ENCODE results near the gene COPB1.

COPB1 gene

DNA sequence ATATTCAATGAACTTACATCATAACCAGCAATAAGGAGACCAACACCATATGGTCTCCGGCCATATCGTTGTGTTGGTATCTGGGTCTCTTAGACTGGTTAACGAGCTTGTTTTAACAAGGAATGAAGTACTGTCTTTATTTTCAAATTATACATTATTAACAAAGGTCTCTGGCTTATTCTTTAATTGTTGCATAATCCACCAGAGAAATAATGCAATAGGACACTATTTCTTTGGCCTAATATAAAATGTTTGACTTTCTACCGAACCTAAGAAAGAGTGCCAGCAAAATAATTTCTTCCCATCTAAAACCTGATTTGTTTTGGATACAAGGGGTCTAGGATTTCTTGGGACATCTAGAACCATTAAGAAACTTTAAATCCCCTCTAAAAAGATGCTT lies 14.2 kb upstream of the COPB1 start:
- no peak for DNase-seq (ENCODE audit: low spot score)

DNA sequence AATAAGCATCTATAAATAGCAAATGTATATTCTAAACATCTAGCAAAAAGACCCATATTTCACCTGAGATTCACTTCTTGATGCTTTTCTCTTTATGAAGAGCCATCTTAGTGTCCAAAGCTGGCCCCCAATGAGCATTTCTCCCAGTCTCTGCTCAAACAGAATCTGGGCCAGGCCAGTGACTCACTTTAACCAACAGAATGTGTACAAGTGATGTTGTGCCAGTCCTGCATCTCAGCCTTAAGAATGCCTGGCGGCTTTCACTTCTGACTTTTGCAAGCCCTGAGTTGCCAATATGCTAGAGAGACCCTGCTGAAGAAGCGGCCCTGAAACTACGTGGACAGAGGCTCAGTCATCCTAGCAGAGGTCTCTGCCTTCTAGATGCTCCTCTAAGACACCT lies 6.9 kb upstream of the COPB1 start:
- no peak for DNase-seq (ENCODE audit: low spot score)

DNA sequence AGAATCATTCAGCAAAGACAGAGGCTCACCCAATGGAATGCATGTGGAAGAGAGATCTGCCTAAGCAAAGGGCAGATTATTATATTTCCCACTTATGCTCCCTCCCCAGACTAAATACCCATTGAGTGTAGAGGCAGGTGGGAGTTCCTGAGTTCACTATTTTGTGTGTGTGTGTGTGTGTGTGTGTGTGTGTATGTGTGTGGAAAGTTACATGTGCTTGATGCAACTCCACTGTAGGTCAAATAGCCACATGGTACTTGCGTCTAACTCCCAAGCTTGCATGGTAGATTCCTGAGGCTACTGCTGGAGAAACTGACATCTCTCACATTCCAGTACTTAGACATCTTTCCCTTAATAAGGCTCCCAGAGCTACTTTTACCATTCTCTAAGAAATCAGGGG lies 3.4 kb upstream of the COPB1 start:
- no peak for DNase-seq (ENCODE audit: low spot score)

DNA sequence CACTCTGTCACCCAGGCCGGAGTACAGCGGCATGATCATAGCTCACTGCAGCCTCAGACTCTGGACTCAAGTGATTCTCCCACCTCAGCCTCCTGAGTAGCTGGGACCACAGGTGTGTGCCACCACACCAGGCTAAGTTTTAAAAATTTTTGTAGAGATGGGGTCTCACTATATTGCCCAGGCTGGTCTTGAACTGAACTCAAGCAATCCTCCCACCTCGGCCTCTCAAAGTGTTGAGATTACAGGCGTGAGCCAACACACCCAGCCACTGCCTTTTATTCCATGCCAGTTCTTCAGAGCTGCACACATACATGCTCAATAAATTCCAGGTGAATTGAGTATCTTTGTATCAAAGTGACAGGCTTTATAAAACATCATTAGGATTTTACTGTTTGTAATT lies 2.4 kb upstream of the COPB1 start:
- no peak for DNase-seq (ENCODE audit: low spot score)

DNA sequence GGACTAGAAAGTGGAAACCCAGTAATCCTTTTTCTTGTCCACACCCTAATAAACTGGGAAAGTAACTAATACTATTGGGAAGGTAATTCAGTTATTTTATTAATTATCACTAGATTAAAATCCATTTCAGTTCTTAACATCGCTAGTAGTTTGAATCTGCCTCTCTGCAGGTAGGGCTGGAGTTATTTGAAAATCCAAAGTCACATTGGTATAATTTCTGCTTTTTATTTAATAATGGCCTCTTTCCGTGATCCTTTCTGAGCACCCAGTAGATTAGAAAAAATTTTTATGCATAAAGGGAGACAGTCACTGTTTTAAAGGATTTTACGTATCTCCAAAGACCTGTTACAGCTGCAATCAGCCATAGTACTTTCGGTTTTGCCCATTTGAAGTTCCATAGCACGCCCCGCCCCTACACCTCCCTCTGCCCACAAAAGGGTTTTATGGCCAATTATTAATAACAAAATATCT lies 605 bp upstream of the COPB1 start:
- peak; percentile 51 for DNase-seq (ENCODE audit: low spot score)

DNA sequence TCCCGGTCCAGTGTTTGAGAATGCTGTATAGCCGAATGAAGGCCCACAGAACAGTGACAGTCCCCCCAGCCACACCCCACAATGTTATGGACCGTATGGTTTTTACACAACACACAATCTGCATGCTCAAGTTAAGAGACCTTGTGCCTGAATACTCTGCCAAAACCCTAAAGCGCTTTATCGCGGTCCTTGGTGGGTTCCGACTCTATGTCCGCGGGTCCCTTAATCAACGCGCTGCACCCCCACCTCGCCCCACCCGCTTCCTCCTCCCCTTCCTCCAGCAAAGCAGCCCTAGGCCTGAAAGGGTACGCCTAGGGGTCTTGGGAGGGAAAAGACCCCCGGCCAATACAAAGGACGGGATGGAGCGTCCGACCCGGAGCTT lies 442 bp downstream of the COPB1 start:
- peak; percentile 41 for DNase-seq (ENCODE audit: low spot score)

DNA sequence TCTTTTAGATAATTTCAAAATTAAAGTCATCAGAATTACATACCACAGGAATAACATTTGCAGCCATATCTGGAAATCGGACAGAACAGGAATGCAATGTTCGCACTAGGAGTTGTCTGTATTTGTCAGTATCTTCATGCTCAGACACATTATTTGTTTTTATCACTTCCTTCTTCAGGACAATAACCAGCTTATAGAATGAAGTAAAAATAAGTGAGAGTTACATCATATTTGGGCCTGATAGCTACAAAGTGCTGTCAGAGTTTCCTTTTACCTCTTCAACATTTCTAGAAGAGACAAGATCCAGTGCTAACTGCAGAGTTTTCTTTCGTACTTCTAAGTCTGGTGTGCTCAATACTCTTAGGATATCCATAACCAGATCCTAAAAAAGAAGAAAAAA lies 18.9 kb downstream of the COPB1 start:
- DNase-seq (ENCODE audit: low spot score) = no peak

DNA sequence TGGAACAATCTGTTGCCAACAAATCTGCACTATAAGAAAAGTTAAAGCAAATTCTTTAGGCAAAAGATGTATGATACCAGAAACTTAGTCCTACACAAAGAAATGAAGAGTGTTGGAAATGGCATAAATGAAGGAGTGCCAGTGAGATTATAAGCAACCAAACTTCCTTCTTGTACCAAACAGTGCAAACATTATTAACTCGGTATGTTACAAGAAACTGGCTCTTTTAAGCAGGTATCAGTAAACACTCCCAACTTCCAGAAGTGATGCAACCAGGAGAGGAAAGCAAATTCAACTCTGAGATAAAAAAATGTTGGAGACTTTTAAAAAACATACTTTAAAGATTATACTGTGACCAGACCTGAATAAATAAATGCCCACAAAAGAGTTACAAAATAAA lies 28.5 kb downstream of the COPB1 start:
- DNase-seq (ENCODE audit: low spot score) = no peak

DNA sequence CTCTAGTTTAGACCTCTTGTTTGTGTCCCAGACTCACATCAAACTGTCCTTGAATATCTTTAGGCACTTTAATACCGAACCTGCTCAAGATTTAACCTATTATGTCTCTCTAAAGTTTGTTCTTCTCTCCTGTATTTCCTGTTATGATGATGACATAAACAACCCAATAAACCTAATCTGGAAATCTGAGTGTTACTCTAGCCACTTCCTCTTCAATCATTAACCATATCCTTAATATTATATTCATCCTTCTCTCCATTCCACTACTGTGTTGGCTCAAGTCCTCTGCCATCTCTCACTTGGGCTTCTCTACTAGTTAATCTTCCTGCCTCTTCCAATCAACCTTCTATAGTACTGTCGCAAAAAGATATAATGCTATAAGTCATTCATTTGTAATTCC lies 36.0 kb downstream of the COPB1 start:
- DNase-seq (ENCODE audit: low spot score) = no peak

DNA sequence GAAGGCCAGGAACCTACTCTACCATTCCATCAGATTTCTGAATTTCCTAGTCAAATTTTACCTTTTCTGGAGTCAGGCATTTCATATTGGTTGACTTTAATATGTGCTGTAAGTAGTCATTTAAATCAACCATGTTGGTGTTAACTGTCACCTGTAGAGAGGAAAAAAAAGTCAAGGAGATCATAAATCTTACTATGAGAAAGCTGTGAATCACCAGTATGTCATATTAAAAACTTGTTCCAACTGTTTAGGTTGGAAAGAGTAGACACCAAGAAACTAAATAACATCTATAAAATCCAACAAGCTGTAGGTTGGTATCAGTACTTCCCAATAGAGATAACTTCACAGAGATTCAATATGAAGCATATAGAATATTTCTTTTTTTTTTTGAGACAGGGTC lies 39.5 kb downstream of the COPB1 start:
- no peak for DNase-seq (ENCODE audit: low spot score)

DNA sequence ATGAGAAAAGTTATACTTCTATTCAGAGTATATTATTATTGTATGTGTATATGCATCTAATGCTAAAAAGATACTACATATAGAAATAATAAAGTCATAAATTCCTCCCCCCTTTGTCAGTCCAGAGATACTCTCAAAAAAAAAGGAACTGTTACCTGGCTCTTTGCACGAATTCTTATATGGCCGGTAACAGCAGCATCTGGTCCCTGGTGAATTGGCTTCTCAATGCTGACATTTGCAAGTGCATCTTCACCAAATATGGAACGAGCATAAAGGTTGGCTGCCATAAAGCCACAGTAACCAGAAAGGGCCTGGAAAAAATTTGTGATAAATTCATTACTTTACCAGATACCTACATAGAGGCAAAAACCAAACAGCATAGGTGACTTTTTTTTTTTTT lies 41.2 kb downstream of the COPB1 start:
- no peak for DNase-seq (ENCODE audit: low spot score)

DNA sequence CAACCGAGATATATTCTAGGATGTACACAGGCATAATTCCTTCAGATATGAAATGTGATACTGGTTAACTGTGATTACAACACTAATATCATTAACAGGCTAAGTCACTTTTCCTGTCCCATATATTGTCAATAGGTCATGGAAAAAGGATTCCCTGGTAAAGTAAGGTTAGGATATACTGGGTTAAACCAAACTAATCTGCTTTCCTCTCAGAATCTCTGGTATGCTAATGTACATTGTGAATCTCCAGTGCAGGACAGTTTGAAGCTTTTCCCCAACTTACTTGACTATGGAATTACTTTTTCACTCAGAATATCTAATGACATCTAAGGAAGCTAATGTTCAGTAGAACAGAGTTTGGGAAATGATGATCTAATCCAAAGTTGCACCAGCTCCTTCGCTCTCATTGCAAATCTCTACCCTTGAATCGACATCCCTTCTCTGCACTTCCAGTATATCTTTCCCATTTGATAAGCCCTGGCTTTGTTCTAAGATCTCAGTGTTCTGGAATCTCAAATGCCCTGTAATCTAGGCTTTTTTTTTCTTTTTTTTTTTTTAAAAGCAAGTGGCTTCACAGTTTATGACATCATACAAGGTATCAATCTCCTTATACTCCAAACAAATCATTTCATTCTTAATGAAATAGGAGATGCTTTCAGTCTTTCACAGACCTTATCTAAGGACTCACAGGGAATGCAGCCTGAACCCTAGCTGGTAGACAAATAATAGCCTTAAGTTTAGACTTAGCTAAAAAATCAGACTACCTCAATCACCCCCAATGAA lies 43.8 kb downstream of the COPB1 start:
- no peak for DNase-seq (ENCODE audit: low spot score)

DNA sequence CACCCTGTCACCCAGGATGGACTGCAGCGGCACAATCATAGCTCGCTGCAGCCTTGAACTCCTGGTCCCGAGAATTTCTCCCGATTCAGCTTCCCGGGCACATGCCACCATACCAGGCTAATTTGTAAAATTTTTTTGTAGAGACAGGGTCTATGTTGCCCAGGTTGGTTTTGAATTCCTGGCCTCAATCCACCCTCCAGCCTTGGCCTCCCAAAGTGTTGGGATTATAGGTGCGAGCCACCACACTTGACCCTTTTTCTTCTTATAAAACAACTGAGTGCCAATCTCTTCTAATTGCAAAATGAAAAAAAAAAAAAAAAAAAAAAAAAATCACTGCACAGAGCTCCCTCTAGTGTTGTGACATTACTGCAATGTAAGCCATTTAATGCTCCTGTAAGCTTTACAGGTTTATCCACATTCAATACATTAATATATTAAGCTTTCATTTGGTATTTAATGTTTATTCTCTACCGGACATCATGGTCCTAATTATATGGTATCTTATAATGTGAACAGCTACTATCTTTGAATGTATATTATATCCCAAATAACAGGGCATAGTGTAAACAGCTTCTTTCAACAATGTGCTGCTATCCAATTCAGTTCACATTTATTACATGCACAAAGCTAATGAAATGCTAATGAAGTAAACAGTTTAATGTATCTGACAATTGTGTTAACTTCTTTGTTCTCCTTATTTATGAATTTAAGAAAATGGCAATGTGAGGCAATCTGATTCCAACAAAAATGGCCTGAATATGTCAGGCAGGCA lies 44.6 kb downstream of the COPB1 start:
- DNase-seq (ENCODE audit: low spot score) = peak; percentile 30

DNA sequence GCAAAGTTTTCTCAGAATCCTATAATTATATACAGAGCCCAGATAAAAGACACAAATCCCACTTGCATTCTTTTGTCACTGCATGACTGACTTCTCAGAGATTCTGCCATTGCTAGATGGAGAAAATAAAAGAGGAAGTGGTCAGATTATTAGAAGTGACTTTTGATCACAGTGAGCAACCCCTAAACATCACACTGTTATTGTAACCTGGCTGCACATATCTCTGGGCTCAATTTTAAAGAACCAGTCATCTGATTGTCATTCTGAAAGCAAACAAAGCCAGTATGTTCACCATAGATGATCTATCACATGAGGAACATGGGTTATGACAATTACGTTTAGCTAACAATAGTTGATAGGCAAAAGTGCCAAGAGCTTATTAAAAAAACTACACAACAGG lies 47.8 kb downstream of the COPB1 start:
- DNase-seq (ENCODE audit: low spot score) = peak; percentile 37

DNA sequence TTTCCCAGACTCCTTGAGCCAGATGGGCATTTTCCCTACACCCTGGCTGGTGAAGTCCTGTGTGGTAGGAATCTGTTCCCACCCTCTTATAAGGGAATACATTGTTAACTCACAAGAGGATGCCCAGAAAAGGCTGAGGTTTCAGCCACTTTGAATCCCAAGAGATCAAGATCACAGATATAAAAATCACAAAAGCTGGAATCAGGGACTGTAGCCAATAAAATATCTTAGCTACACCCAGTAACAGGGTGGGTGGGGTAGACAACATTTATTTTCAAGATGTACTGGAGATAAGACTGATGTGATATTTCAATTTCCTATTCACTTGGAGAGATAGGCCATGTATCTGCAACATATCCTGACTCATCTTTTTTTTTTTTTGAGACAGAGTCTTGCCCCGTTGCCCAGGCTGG lies 50.3 kb downstream of the COPB1 start:
- DNase-seq (ENCODE audit: low spot score) = no peak

DNA sequence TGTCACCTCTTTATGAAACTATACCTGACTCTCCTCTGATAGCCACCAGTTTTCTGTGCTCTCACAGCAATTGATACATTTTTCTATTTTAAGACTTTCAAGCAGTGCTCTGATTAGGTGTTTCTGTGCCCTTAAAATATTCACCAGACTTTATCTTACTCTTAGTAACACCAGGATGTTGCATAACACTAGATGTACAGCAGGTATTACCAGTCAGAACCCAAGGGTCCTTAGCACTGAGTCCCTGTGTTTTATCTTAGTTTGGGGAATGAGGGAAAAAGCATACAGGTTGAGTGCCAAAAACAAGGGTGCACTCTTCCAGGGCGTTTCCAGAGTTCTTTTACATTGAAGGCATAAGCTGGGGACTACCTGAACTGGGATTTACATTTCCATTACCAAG lies 51.4 kb downstream of the COPB1 start:
- no peak for DNase-seq (ENCODE audit: low spot score)

DNA sequence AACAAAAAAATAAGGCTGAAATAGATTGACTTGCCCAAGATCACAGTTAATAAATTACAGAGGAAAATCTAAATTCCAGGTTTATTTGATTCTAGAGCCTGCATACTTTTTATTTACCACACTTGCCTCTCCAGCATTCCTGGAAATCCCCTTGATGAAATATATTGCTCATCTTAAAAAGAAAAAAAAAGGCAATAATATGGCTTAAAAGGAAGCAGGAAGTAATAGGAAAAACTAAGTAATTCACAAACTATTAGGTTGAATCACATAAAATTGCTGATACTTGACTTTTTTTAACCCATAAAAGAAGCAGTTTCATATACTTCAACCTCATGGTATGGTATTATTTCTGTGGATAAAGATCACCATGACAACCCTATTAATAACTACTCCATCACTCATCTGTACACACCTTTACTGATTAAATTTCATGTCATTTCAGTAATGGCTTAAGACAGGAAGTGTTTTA lies 52.9 kb downstream of the COPB1 start:
- DNase-seq (ENCODE audit: low spot score) = peak; percentile 9

DNA sequence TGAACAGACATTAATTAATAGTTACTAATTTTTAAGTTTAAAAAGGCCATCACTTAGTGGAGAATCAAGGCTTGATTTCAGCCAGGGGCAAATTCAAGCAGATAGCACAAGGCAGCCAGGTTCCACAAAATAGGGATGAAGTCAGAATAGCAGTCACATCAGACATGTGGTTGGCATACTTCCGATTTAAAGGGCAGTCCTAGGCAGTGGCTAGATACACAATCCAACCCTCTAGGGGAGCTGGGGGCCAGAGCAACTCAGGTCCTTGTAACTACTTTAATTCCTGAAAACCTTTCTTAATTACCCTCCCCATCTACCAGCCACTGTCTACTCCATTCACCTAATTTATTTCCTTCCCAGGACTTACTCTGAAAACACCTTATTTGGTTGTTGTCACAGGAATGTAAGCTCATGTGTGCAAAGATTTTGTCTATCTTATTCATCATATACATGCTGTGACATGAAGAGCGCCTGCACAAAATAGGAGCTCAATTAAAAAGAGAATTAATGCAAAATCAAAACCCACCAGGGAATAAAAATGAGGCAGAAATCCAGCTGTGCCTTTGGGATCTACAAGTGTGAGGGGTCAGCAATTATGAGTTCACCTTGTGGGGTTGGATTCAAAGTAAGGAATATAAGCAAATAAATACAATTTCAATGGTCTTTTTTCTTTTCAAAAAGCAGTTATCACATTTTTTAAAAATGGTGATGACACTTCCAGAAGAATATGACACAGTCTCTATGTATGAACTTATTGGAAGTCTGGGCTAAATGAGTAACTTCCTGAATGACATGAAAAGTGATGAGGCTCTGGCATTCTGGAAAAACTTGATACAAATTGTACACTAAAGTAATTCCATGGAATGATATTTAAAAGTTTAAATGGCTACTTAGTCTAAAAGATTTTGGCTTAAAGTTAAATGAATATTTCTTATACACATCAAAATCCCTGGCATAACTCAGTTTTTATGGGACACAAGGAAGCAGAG lies 53.8 kb downstream of the COPB1 start:
- DNase-seq (ENCODE audit: low spot score) = no peak

DNA sequence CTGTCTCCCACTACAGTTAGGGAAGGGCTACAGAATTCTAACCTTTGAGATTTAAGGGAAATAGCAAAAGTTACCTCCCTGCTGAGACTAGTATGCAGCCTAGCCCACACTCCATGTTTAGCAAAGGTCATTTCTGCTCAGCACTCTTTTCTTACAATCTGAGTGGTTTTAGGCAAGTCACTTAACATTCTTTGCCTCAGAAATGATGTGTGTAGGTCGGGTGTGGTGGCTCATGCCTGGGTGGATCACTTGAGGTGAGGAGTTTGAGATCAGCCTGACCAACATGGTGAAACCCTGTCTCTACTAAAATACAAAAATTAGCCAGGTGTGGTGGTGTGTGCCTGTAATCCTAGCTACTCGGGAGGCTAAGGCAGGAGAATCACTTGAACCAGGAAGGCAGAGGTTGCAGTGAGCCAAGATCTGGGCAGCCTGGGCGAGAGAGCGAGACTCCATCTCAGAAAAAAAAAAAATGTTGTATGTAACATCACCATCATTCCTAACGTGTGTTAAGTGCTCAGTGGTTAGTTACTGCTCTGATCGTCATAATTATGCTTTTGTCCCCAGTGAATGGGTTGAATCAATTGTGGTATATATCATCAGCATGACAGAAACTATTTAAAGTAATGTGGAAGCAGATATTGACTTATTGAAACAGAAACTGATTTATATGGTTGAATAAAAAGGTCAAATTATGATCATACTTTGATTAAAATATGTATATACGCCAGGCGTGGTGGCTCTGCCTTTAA lies 55.0 kb downstream of the COPB1 start:
- no peak for DNase-seq (ENCODE audit: low spot score)

DNA sequence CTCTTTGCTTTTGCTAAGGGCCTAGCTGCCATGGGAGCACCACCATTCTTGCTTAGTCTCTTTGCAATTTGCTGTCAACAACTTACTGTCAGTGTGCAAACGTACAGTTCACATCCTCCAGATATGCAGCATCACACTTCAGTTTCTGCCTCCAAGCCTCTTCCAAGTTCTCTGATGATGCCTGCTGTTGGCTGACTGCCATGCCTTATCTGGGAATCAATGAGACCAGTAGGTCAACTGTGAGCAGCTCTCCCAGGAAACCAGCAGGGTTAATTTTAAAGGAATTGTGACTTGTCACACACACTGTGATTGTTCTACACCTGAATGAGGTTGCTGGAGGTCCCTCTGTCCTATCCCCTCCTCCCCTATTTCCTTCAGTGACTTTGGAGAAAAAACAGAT lies 56.0 kb downstream of the COPB1 start:
- DNase-seq (ENCODE audit: low spot score) = no peak

DNA sequence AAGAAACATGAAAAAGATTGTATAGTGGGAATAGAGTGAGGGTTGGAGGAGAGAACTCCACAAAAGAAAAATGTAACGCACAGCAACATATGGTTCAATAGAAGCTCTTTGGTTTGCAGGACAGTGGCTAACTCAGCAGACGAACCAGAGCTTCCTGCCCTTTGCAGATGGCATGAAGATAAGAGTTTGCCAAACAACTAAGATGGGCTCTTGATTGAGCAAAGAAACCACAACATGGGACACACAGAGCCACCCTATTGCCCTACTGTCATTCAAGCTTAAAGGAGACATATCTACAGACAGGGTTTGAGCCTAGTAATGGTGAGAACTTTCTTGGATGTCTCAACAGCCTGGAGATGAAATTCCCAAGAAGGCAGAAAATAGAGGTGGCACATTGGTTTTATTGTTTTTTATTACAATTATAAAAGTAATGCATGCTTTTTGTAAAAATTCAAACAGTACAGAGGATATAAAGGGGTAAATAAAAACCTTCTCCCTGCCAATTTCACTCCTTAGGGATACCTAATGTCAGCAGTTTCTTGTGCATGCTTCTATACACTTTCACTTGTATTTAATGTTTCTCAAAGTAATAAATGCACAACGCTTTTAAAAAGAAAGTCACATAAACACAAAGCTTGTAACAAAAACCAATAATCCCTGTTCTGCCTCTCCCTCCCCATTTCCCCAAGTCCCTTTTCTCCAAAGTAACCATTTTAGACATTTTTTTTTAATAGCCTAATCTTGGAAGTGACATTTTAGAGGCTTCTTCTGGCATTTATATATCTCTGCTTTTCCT lies 63.7 kb downstream of the COPB1 start:
- no peak for DNase-seq (ENCODE audit: low spot score)
